ENCODE measurements around the gene RPS26. TPM values are rescaled to one million over a fixed set of nuclear protein-coding genes. Genes with fewer than 3 reads are reported as not detected.

Gene RPS26
- total RNA-seq, 2 experiments from 2014 or later: 118 to 126 TPM

GRCh38 chr12:56028511-56029165 lies 13.1 kb upstream of the RPS26 start:
- intact Hi-C loops (cut with DNase I, micrococcal nuclease): loop anchor here (1.0 to 2.0 kb wide), 2 partner anchors 32 to 290 kb away; no protein-coding TSS in a partner anchor
- Mint-ChIP-seq H3K36me3 (ENCODE audit: low read depth) (peaks cover 54% of the 10 kb centered on the region), H3K27me3 (no peaks in the 10 kb centered on the region), H3K4me3 (no peak overlapping the region), H3K9me3 (no peaks in the 10 kb centered on the region), H3K4me1 (ENCODE audit: low read depth) (peaks cover 21% of the 10 kb centered on the region), H3K27ac (no peak overlapping the region)
- no peak overlapping the region for H3K27ac ChIP-seq (ENCODE audit: low read depth in 1 of 2, low read length in 2 of 2)
- CTCF ChIA-PET: interaction anchor here (0.7 to 1.3 kb wide), 5 partner anchors 17 to 29 kb away, joined by 3 to 4 read pairs (median 3); no protein-coding TSS in a partner anchor
- no peaks in the 10 kb centered on the region for H3K9me3 ChIP-seq (ENCODE audit: control insufficient read depth in 1 of 2, insufficient read depth in 1 of 2, low read length in 2 of 2)
- ATAC-seq (ENCODE audit: poor library complexity) (no peak), DNase-seq (no peak)
- POLR2A ChIA-PET: interaction anchor here (1.1 kb wide), 1 partner anchor 21 kb away, joined by 4 read pairs; no protein-coding TSS in a partner anchor
- TF ChIP-seq CTCF (IDR thresholded peaks at IDR 0.05): no peak
- no peak overlapping the region for H3K4me3 ChIP-seq (ENCODE audit: low read length)
- H3K27me3 ChIP-seq (ENCODE audit: control insufficient read depth in 1 of 2, insufficient read depth in 2 of 2, low read length in 2 of 2): no peaks in the 10 kb centered on the region
- H3K36me3 ChIP-seq (ENCODE audit: insufficient read depth, low read length): peaks cover 48% of the 10 kb centered on the region
- H3K4me1 ChIP-seq (ENCODE audit: insufficient read depth, low read length): peaks cover 18% of the 10 kb centered on the region

GRCh38 chr12:56029166-56029519 lies 12.6 kb upstream of the RPS26 start:
- no peaks in the 10 kb centered on the region for H3K27me3 ChIP-seq (ENCODE audit: control insufficient read depth in 1 of 2, insufficient read depth in 2 of 2, low read length in 2 of 2)
- Mint-ChIP-seq H3K27ac (no peak overlapping the region), H3K36me3 (ENCODE audit: low read depth) (peaks cover 56% of the 10 kb centered on the region), H3K4me3 (no peak overlapping the region), H3K27me3 (no peaks in the 10 kb centered on the region), H3K9me3 (no peaks in the 10 kb centered on the region), H3K4me1 (ENCODE audit: low read depth) (peaks cover 22% of the 10 kb centered on the region)
- no peak for TF ChIP-seq CTCF (IDR thresholded peaks at IDR 0.05)
- peaks cover 18% of the 10 kb centered on the region for H3K4me1 ChIP-seq (ENCODE audit: insufficient read depth, low read length)
- H3K27ac ChIP-seq (ENCODE audit: low read depth in 1 of 2, low read length in 2 of 2): no peak overlapping the region
- DNase-seq (no peak), ATAC-seq (ENCODE audit: poor library complexity) (no peak)
- no peak overlapping the region for H3K4me3 ChIP-seq (ENCODE audit: low read length)
- no peaks in the 10 kb centered on the region for H3K9me3 ChIP-seq (ENCODE audit: control insufficient read depth in 1 of 2, insufficient read depth in 1 of 2, low read length in 2 of 2)
- H3K36me3 ChIP-seq (ENCODE audit: insufficient read depth, low read length): peaks cover 49% of the 10 kb centered on the region
- ChIA-PET POLR2A (interaction anchor here (0.6 to 1.1 kb wide), 3 partner anchors 22 to 242 kb away, joined by 3 to 4 read pairs (median 3); partner anchors contain the start of gene RAB5B), CTCF (interaction anchor here (0.6 to 1.3 kb wide), 9 partner anchors 8 to 291 kb away, joined by 3 to 9 read pairs (median 3); partner anchors contain the start of gene IKZF4)
- intact Hi-C loops (cut with DNase I, micrococcal nuclease): loop anchor here (1.0 to 2.0 kb wide), 2 partner anchors 33 to 290 kb away; no protein-coding TSS in a partner anchor

GRCh38 chr12:56029666-56030293 lies 11.9 kb upstream of the RPS26 start:
- POLR2A ChIA-PET: interaction anchor here (0.6 to 1.0 kb wide), 3 partner anchors 56 to 241 kb away, joined by 3 read pairs; partner anchors contain the start of genes RAB5B and ZC3H10
- no peak overlapping the region for H3K27ac ChIP-seq (ENCODE audit: low read depth in 1 of 2, low read length in 2 of 2)

More at GRCh38 chr12:56029666-56030293, 11.9 kb upstream of the RPS26 start:
- DNase-seq: peak in 12 of 14 experiments; percentile 19 to 72 (median 38)
- Histone ChIP-seq H3K36me3 (ENCODE audit: insufficient read depth, low read length) (peaks cover 52% of the 10 kb centered on the region), H3K9me3 (ENCODE audit: control insufficient read depth in 1 of 2, insufficient read depth in 1 of 2, low read length in 2 of 2) (no peaks in the 10 kb centered on the region), H3K27me3 (ENCODE audit: control insufficient read depth in 1 of 2, insufficient read depth in 2 of 2, low read length in 2 of 2) (no peaks in the 10 kb centered on the region), H3K4me1 (ENCODE audit: insufficient read depth, low read length) (peaks cover 23% of the 10 kb centered on the region), H3K4me3 (ENCODE audit: low read length) (no peak overlapping the region)
- intact Hi-C loops (cut with DNase I, micrococcal nuclease): loop anchor here (1.0 to 2.0 kb wide), 2 partner anchors 33 to 291 kb away; no protein-coding TSS in a partner anchor
- peak; percentile 56 for ATAC-seq (ENCODE audit: poor library complexity)
- peaks cover 27% of the 10 kb centered on the region for H3K4me1 Mint-ChIP-seq (ENCODE audit: low read depth)
- H3K27me3 Mint-ChIP-seq: no peaks in the 10 kb centered on the region
- H3K4me3 Mint-ChIP-seq: no peak overlapping the region
- peaks cover 60% of the 10 kb centered on the region for H3K36me3 Mint-ChIP-seq (ENCODE audit: low read depth)
- CTCF ChIA-PET: interaction anchor here (0.5 to 1.3 kb wide), 11 partner anchors 8 to 291 kb away, joined by 3 to 9 read pairs (median 3); partner anchors contain the start of gene IKZF4
- H3K9me3 Mint-ChIP-seq: no peaks in the 10 kb centered on the region
- peak overlapping the region; percentile 78 for H3K27ac Mint-ChIP-seq
- TF ChIP-seq CTCF (IDR thresholded peaks at IDR 0.05): peak; percentile 69

Data from CD4-positive, alpha-beta T cell (primary cell).